Activated CD8-positive, alpha-beta T cell treated with anti-CD3 and anti-CD28 coated beads for 36 hours (primary cell): ENCODE measurements around the gene ST3GAL3. TPM values are rescaled to one million over a fixed set of nuclear protein-coding genes. Genes with fewer than 3 reads are reported as not detected.
A peak's percentile ranks its signal among the peaks of the same experiment; 100 is the strongest.
"Not testable (repeated sequence)": the region's sequence is repeated elsewhere in the genome, so short reads cannot be mapped to it uniquely, and the experiment has no call there.

Source experiments
- ATAC-seq: fragments of 200-7000 bp; cut with Tn5 transposase; one replicate; pipeline ENCODE4 v1.10.0; 2021; ENCODE audit warnings: mild to moderate bottlenecking, moderate library complexity
- CTCF ChIA-PET: fragments of 350-600 bp; sonication (Branson Sonifier 250); formaldehyde crosslinking; loops from one replicate; lab custom pipeline; 2021; ENCODE audit warnings: antibody characterized with exemption; lab: Charles Lee
- POLR2A ChIA-PET: fragments of 350-600 bp; sonication (Branson Sonifier 250); formaldehyde crosslinking; loops from one replicate; lab custom pipeline; 2021; ENCODE audit warnings: antibody characterized with exemption; lab: Charles Lee
- DNase-seq: peaks from one replicate; pipeline ENCODE4 v3.0.0-alpha.2; 2020
- H3K27ac Mint-ChIP-seq: one replicate; pipeline ENCODE4 v1.8.0; 2021; ENCODE audit warnings: mild to moderate bottlenecking, mixed read lengths
- H3K27me3 Mint-ChIP-seq: one replicate; pipeline ENCODE4 v1.8.0; 2021; ENCODE audit warnings: mixed read lengths
- H3K36me3 Mint-ChIP-seq: one replicate; pipeline ENCODE4 v1.8.0; 2021; ENCODE audit warnings: low read depth, mixed read lengths
- H3K4me1 Mint-ChIP-seq: one replicate; pipeline ENCODE4 v1.8.0; 2021; ENCODE audit warnings: low read depth, mixed read lengths
- H3K4me3 Mint-ChIP-seq: one replicate; pipeline ENCODE4 v1.8.0; 2021; ENCODE audit warnings: mild to moderate bottlenecking, moderate library complexity, mixed read lengths
- H3K9me3 Mint-ChIP-seq: one replicate; pipeline ENCODE4 v1.8.0; 2021; ENCODE audit warnings: mixed read lengths
- intact Hi-C: fragments of 100-400 bp; cut with micrococcal nuclease; formaldehyde crosslinking; loops from one replicate; pipeline ENCODE4 v1.10.0; 2022
- total RNA-seq, 2 experiments: library from RNA; stranded (reverse); gene quantifications; one replicate each; pipeline ENCODE4 v1.2.3, GENCODE V29; 2021
- TF ChIP-seq, protein P1 (sequence below): fragments of 200-600 bp; IDR thresholded peaks from one replicate; pipeline ENCODE4 v1.8.0; 2022; ENCODE audit warnings: antibody characterized with exemption, mild to moderate bottlenecking

The ST3GAL3 gene
- total RNA-seq, 2 experiments from 2014 or later = 14.5 to 20.0 TPM

DNA sequence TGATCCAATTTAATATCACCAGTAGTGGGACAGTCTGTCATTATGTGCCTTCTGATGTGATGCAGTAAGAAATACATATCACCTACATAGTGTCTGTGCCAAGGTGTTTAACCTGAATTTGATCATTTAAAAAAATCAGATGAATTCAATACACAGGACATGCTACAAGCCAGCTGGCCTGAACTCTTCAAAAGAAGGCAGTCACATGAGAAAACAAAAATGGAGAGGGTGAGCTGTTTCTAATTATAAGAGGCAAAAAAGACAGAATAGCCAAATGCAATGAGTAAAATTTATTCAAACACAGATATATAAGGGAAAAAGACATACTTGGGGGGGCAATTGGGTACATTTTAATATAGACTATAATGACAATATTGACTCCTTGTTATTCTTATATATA lies 66.5 kb downstream of the ST3GAL3 start:
- Mint-ChIP-seq H3K4me3 (no peak overlapping the region), H3K4me1 (peaks cover 3% of the 10 kb centered on the region), H3K27ac (no peak overlapping the region), H3K9me3 (peaks cover 6% of the 10 kb centered on the region), H3K36me3 (peaks cover 20% of the 10 kb centered on the region), H3K27me3 (no peaks in the 10 kb centered on the region)
- intact Hi-C loops = no loop called here
- TF ChIP-seq, protein P1, sequence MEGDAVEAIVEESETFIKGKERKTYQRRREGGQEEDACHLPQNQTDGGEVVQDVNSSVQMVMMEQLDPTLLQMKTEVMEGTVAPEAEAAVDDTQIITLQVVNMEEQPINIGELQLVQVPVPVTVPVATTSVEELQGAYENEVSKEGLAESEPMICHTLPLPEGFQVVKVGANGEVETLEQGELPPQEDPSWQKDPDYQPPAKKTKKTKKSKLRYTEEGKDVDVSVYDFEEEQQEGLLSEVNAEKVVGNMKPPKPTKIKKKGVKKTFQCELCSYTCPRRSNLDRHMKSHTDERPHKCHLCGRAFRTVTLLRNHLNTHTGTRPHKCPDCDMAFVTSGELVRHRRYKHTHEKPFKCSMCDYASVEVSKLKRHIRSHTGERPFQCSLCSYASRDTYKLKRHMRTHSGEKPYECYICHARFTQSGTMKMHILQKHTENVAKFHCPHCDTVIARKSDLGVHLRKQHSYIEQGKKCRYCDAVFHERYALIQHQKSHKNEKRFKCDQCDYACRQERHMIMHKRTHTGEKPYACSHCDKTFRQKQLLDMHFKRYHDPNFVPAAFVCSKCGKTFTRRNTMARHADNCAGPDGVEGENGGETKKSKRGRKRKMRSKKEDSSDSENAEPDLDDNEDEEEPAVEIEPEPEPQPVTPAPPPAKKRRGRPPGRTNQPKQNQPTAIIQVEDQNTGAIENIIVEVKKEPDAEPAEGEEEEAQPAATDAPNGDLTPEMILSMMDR = no peak
- ATAC-seq (no peak), DNase-seq (no peak)
- ChIA-PET CTCF (interaction anchor here (0.7 to 1.7 kb wide), 2 partner anchors 10 to 163 kb away, joined by 3 to 4 read pairs; no protein-coding TSS in a partner anchor), POLR2A (no interaction called here)

DNA sequence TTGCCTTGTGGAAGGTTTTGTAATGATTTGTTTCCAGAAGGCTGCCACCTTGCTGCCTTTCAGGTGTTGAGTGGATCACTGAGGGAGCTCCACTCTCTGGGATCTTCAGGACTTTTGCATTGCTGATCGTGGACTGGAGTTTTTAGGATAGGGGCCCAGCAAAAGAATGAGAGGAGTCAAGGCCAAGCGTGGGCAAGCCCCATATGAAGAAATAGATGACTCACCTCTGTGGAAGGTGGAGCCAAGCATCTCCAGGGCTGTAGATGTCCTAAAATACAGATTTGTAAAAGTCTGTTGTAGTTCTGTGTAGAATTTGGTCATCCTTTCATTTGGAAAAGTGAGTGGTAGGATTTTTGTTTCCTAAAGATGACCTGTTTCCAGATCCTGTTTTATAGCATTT lies 67.0 kb downstream of the ST3GAL3 start:
- DNase-seq (peak; percentile 4), ATAC-seq (no peak)
- no peaks in the 10 kb centered on the region for H3K27me3 Mint-ChIP-seq
- H3K4me3 Mint-ChIP-seq = no peak overlapping the region
- peaks cover 11% of the 10 kb centered on the region for H3K9me3 Mint-ChIP-seq
- POLR2A ChIA-PET = no interaction called here
- CTCF ChIA-PET = interaction anchor here (0.7 to 1.7 kb wide), 3 partner anchors 10 to 162 kb away, joined by 3 to 7 read pairs (median 4); no protein-coding TSS in a partner anchor
- H3K36me3 Mint-ChIP-seq = peaks cover 25% of the 10 kb centered on the region
- TF ChIP-seq, protein P1 = no peak
- peaks cover 3% of the 10 kb centered on the region for H3K4me1 Mint-ChIP-seq
- intact Hi-C loops = no loop called here
- no peak overlapping the region for H3K27ac Mint-ChIP-seq

DNA sequence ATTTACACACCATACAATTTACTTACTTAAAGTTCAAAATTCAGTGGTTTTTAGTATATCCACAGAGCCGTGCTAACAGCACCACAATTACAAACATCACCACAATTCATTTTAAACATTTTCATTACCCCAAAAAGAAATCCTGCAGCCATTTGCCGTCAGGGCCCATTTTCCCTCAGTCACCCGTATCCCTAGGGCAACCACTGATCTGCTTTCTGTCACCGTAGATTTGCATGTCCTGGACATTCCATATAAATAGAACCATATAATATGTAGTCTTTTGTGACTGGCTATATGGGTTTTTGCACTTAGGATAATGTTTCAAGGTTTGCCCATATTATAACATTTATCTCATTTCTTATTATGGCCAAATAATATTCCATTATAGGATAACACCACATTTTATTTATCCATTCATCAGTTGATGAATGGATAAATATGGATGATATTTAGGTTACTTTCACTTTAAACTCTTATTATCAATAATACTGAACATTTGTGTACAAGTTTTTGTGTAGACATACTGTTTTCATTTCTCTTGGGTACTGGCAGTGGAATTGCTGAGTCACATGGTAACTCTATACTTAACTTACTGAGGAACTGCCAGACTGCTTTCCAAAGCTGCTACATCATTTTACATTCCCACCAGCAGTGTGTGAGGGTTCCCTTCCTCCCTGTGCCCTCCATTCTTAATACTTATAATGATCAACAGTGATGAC lies 68.9 kb downstream of the ST3GAL3 start:
- ChIA-PET CTCF (interaction anchor here (1.6 kb wide), 1 partner anchor 12 kb away, joined by 8 read pairs; no protein-coding TSS in a partner anchor), POLR2A (no interaction called here)
- H3K36me3 Mint-ChIP-seq = peaks cover 38% of the 10 kb centered on the region
- H3K27ac Mint-ChIP-seq = no peak overlapping the region
- DNase-seq = no peak
- TF ChIP-seq, protein P1 = no peak
- no peak overlapping the region for H3K4me3 Mint-ChIP-seq
- intact Hi-C loops = no loop called here
- H3K9me3 Mint-ChIP-seq = peaks cover 17% of the 10 kb centered on the region
- peaks cover 9% of the 10 kb centered on the region for H3K4me1 Mint-ChIP-seq
- no peak for ATAC-seq
- H3K27me3 Mint-ChIP-seq = no peaks in the 10 kb centered on the region

- ATAC-seq, DNase-seq, H3K27ac Mint-ChIP-seq, intact Hi-C loops, H3K4me3 Mint-ChIP-seq, H3K4me1 Mint-ChIP-seq, POLR2A ChIA-PET, H3K27me3 Mint-ChIP-seq, CTCF ChIA-PET: not testable (repeated sequence)
- Mint-ChIP-seq H3K36me3 (peaks cover 37% of the 10 kb centered on the region), H3K9me3 (peaks cover 17% of the 10 kb centered on the region)
These were observed 70.6 kb downstream of the ST3GAL3 start for GRCh38 chr1:43777916-43778315.

DNA sequence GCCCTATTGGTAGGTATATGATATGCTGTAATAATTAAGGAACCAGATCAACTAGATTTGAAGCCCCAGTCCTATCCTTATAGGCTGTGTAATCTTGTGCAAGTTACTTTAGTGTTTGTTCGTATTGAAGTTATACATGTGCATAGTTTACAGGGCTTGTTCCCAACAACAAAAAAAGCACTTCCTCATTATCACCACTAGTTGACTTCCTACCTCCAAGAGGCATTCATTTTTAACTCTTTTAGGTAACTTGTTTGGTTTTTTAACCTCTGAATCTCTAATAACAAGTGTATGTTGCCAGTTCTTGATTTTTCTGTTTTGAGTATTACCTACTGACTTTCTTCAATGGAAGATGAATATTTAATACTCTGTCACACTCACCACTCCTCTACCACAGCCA lies 71.9 kb downstream of the ST3GAL3 start:
- intact Hi-C loops = no loop called here
- ChIA-PET POLR2A (no interaction called here), CTCF (no interaction called here)
- DNase-seq (no peak), ATAC-seq (no peak)
- peaks cover 17% of the 10 kb centered on the region for H3K9me3 Mint-ChIP-seq
- H3K4me3 Mint-ChIP-seq = no peak overlapping the region
- no peaks in the 10 kb centered on the region for H3K27me3 Mint-ChIP-seq
- TF ChIP-seq, protein P1 = no peak
- H3K36me3 Mint-ChIP-seq = peaks cover 37% of the 10 kb centered on the region
- peaks cover 17% of the 10 kb centered on the region for H3K4me1 Mint-ChIP-seq
- no peak overlapping the region for H3K27ac Mint-ChIP-seq
